Astrocyte (in vitro differentiated cells and primary cell): ENCODE measurements around the gene MAST3.

ENCODE experiments used
- EZH2 ChIP-seq: IDR thresholded peaks from 2 replicates; pipeline ENCODE4 v1.6.1; 2012; ENCODE audit warnings: mild to moderate bottlenecking, low read length, inconsistent platforms; ENCODE audit not compliant: insufficient read depth
- TF ChIP-seq, protein P1 (sequence below): IDR thresholded peaks from 2 replicates; pipeline ENCODE4 v1.5.1; 2011; ENCODE audit warnings: low read depth, mild to moderate bottlenecking, inconsistent platforms, low read length, moderate library complexity; ENCODE audit not compliant: insufficient read depth

DNA sequence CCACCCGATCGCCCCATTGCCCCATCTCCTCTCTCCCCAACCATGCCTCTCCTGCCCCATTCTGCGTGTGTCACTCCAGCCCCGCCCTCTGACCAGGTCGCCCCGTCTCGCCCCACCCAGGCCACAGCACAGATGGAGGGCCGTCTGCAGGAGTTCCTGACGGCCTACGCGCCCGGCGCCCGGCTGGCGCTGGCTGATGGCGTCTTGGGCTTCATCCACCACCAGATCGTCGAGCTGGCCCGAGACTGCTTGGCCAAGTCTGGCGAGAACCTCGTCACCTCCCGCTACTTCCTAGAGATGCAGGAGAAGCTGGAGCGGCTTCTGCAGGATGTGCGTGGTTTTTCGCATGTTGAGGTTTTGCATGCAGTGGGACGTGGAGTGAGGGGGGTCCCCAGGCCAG lies 26.2 kb downstream of the MAST3 start:
- TF ChIP-seq, protein P1, sequence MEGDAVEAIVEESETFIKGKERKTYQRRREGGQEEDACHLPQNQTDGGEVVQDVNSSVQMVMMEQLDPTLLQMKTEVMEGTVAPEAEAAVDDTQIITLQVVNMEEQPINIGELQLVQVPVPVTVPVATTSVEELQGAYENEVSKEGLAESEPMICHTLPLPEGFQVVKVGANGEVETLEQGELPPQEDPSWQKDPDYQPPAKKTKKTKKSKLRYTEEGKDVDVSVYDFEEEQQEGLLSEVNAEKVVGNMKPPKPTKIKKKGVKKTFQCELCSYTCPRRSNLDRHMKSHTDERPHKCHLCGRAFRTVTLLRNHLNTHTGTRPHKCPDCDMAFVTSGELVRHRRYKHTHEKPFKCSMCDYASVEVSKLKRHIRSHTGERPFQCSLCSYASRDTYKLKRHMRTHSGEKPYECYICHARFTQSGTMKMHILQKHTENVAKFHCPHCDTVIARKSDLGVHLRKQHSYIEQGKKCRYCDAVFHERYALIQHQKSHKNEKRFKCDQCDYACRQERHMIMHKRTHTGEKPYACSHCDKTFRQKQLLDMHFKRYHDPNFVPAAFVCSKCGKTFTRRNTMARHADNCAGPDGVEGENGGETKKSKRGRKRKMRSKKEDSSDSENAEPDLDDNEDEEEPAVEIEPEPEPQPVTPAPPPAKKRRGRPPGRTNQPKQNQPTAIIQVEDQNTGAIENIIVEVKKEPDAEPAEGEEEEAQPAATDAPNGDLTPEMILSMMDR = no peak
- TF ChIP-seq EZH2 = no peak
